ENCODE data around the gene SHMT2. TPM values are rescaled to one million over a fixed set of nuclear protein-coding genes. Genes with fewer than 3 reads are reported as not detected.

Gene SHMT2
- polyA plus RNA-seq, 4 donors = 22.8 to 150 (median 51.5) TPM

DNA sequence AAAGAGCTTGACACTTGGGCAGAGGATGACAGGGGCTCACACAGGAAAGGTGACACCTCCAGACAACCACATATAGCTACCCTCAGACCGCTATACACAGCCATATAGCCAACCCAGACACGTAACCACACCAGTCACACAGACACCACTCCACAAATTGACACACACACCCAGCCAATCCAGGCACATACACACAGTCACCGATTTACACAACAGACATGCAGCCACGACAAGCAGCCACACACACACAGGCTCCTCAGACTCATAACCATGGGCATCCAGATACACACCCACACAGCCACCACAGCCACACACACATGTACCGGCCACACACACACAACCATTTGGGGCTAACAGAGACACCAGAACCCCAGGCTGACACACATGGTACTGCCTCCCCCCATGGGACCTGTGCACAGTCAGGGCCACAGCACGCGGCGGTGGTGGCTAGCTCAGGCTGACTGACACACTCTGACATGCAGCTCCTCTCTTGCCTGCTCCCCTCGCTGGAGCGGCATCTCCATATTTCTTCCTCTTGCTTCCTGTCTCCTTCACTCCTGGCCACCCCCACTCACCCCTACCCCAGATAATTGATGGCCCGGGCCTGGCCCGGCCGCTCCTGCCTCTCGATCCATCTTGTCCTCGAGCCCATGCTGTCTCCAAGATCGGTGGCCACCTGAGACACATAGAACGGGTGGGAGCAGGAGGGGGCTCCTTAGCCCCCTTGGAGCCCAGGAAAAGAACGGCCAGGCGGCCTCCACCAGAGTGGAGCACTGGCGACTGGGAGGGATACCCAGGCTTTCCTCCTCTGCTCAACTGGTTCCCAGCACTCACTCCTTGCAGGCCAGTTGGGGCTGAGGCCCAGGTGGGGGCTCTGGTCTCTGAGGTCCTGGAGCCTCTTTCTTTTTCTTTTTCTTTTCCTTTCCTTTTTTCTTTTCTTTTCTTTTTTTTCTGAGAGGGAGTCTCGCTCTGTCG, 6.0 kb upstream of the SHMT2 start:
- Histone ChIP-seq H3K9me3 (ENCODE audit: control insufficient read depth in 2 of 2, insufficient read depth in 1 of 2, low read depth in 1 of 2, low read length in 1 of 2) (no peaks in the 10 kb centered on the region), H3K36me3 (ENCODE audit: control insufficient read depth in 3 of 3, insufficient read depth in 2 of 3, low read depth in 1 of 3, low read length in 3 of 3) (no peaks in the 10 kb centered on the region), H3K27me3 (ENCODE audit: control insufficient read depth in 3 of 3, insufficient read depth in 3 of 3, low read length in 3 of 3) (peaks cover 4 to 95% (median 63%) of the 10 kb centered on the region in 3 donors), H3K4me3 (ENCODE audit: low read depth in 1 of 3, low read length in 3 of 3) (no peak overlapping the region), H3K27ac (ENCODE audit: low read depth in 1 of 3, low read length in 2 of 3) (no peak overlapping the region), H3K4me1 (ENCODE audit: control insufficient read depth in 3 of 3, insufficient read depth in 2 of 3, low read depth in 1 of 3, low read length in 2 of 3) (peaks cover 0 to 24% (median 0%) of the 10 kb centered on the region in 3 donors)
- DNase-seq (no peak), FAIRE-seq (no peak)
- 47 to 55% (median 50%) methylated on average over 22 of the region's 22 CpGs for WGBS, 3 donors

GRCh38 chr12:57224278-57224972, 5.1 kb upstream of the SHMT2 start:
- FAIRE-seq = no peak
- no peaks in the 10 kb centered on the region for H3K36me3 ChIP-seq (ENCODE audit: control insufficient read depth in 3 of 3, insufficient read depth in 2 of 3, low read depth in 1 of 3, low read length in 3 of 3)
- 24 to 41% (median 36%) methylated on average over 29 to 30 of the region's 30 CpGs for WGBS, 3 donors

DNA sequence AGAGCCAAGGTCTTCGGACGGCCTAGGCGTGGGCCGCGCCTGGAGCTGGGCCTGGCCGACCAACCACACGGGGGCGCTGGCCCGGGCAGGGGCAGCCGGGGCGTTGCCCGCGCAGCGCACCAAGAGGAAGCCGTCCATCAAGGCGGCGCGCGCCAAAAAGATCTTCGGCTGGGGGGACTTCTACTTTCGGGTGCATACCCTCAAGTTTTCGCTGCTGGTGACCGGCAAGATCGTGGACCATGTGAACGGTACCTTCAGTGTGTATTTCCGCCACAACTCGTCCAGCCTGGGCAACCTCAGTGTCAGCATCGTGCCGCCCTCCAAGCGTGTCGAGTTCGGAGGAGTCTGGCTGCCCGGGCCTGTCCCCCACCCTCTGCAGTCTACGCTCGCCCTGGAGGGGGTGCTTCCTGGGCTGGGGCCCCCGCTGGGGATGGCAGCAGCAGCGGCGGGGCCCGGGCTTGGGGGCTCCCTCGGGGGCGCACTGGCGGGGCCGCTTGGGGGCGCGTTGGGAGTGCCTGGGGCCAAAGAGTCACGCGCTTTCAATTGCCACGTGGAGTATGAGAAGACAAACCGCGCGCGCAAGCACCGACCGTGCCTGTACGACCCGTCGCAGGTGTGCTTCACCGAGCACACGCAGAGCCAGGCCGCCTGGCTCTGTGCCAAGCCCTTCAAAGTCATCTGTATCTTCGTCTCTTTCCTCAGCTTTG, 4.4 kb upstream of the SHMT2 start:
- Histone ChIP-seq H3K27me3 (ENCODE audit: control insufficient read depth in 3 of 3, insufficient read depth in 3 of 3, low read length in 3 of 3) (peaks cover 4 to 87% (median 49%) of the 10 kb centered on the region in 3 donors), H3K27ac (ENCODE audit: low read depth in 1 of 3, low read length in 2 of 3) (no peak overlapping the region), H3K4me3 (ENCODE audit: low read depth in 1 of 3, low read length in 3 of 3) (peak overlapping the region in 1 of 3 donors; percentile 4), H3K4me1 (ENCODE audit: control insufficient read depth in 3 of 3, insufficient read depth in 2 of 3, low read depth in 1 of 3, low read length in 2 of 3) (peaks cover 0 to 25% (median 0%) of the 10 kb centered on the region in 3 donors), H3K36me3 (ENCODE audit: control insufficient read depth in 3 of 3, insufficient read depth in 2 of 3, low read depth in 1 of 3, low read length in 3 of 3) (no peaks in the 10 kb centered on the region), H3K9me3 (ENCODE audit: control insufficient read depth in 2 of 2, insufficient read depth in 1 of 2, low read depth in 1 of 2, low read length in 1 of 2) (no peaks in the 10 kb centered on the region)
- FAIRE-seq (no peak), DNase-seq (peak; percentile 49 to 67)
- 5 to 7% (median 6%) methylated on average over 54 to 61 of the region's 61 CpGs for WGBS, 3 donors

More at GRCh38 chr12:57224278-57224972, 5.1 kb upstream of the SHMT2 start:
- H3K27ac ChIP-seq (ENCODE audit: low read depth in 1 of 3, low read length in 2 of 3) = no peak overlapping the region
- H3K4me3 ChIP-seq (ENCODE audit: low read depth in 1 of 3, low read length in 3 of 3) = no peak overlapping the region
- no peak for DNase-seq
- H3K9me3 ChIP-seq (ENCODE audit: control insufficient read depth in 2 of 2, insufficient read depth in 1 of 2, low read depth in 1 of 2, low read length in 1 of 2) = no peaks in the 10 kb centered on the region
- H3K27me3 ChIP-seq (ENCODE audit: control insufficient read depth in 3 of 3, insufficient read depth in 3 of 3, low read length in 3 of 3) = peaks cover 4 to 94% (median 54%) of the 10 kb centered on the region in 3 donors
- peaks cover 0 to 27% (median 0%) of the 10 kb centered on the region in 3 donors for H3K4me1 ChIP-seq (ENCODE audit: control insufficient read depth in 3 of 3, insufficient read depth in 2 of 3, low read depth in 1 of 3, low read length in 2 of 3)

- H3K27ac ChIP-seq (ENCODE audit: low read depth in 1 of 3, low read length in 2 of 3) = no peak overlapping the region
- H3K4me3 ChIP-seq (ENCODE audit: low read depth in 1 of 3, low read length in 3 of 3) = no peak overlapping the region
- H3K9me3 ChIP-seq (ENCODE audit: control insufficient read depth in 2 of 2, insufficient read depth in 1 of 2, low read depth in 1 of 2, low read length in 1 of 2) = no peaks in the 10 kb centered on the region
- peaks cover 0 to 31% (median 0%) of the 10 kb centered on the region in 3 donors for H3K4me1 ChIP-seq (ENCODE audit: control insufficient read depth in 3 of 3, insufficient read depth in 2 of 3, low read depth in 1 of 3, low read length in 2 of 3)
- 30 to 33% (median 33%) methylated on average over 17 to 18 of the region's 18 CpGs for WGBS, 3 donors
- H3K36me3 ChIP-seq (ENCODE audit: control insufficient read depth in 3 of 3, insufficient read depth in 2 of 3, low read depth in 1 of 3, low read length in 3 of 3) = peaks cover 0 to 2% (median 0%) of the 10 kb centered on the region in 3 donors
- DNase-seq = no peak
- no peak for FAIRE-seq
- peaks cover 4 to 81% (median 46%) of the 10 kb centered on the region in 3 donors for H3K27me3 ChIP-seq (ENCODE audit: control insufficient read depth in 3 of 3, insufficient read depth in 3 of 3, low read length in 3 of 3)
Measured at GRCh38 chr12:57225680-57226210, 3.8 kb upstream of the SHMT2 start.

- Histone ChIP-seq H3K27ac (ENCODE audit: low read depth in 1 of 3, low read length in 2 of 3) (no peak overlapping the region), H3K36me3 (ENCODE audit: control insufficient read depth in 3 of 3, insufficient read depth in 2 of 3, low read depth in 1 of 3, low read length in 3 of 3) (peaks cover 0 to 12% (median 0%) of the 10 kb centered on the region in 3 donors), H3K4me1 (ENCODE audit: control insufficient read depth in 3 of 3, insufficient read depth in 2 of 3, low read depth in 1 of 3, low read length in 2 of 3) (peaks cover 0 to 33% (median 0%) of the 10 kb centered on the region in 3 donors), H3K27me3 (ENCODE audit: control insufficient read depth in 3 of 3, insufficient read depth in 3 of 3, low read length in 3 of 3) (peaks cover 4 to 71% (median 37%) of the 10 kb centered on the region in 3 donors), H3K9me3 (ENCODE audit: control insufficient read depth in 2 of 2, insufficient read depth in 1 of 2, low read depth in 1 of 2, low read length in 1 of 2) (no peaks in the 10 kb centered on the region), H3K4me3 (ENCODE audit: low read depth in 1 of 3, low read length in 3 of 3) (no peak overlapping the region)
- 12 to 16% (median 16%) methylated on average over 27 to 35 of the region's 35 CpGs for WGBS, 3 donors
- FAIRE-seq (no peak), DNase-seq (no peak)
Measured at GRCh38 chr12:57226588-57227314, 2.8 kb upstream of the SHMT2 start.

DNA sequence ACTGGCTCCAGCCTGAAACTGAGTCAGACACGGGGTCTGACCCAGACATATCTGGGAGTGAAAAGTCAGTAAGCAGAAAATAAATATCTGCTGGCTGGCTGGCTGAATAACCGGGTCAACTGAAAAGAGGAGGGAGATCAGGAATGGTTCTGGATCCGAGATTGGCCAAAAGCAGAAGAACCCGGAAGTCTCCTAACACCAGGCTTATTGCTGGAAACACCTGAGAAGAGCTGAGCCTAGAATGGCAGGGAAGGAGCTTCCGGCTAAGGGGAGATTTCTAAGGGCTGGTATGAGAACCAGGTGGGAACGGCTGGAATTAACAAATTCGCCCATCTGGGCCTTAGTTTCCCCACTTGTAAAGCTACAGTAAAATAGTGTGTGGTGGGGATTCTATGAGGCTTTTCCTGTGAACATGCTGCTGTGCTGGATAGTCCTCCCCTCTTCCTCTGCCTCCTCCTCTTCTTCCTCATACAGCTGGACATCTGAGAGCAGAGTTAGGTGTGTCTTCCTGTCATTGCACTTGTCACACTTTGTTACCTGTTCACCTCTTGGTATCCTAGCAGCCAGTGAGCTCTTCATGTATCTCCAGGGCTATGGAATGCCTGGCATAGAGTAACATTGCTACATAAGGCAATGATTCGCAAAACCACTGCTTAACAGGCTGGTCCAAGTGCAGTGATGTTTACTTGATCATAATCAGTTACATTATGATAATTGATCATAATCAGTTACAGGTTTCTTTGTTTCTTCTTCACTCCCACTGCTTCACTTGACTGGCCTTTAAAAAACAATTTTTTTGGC, 2.0 kb upstream of the SHMT2 start:
- H3K4me3 ChIP-seq (ENCODE audit: low read depth in 1 of 3, low read length in 3 of 3) = no peak overlapping the region
- peaks cover 0 to 19% (median 0%) of the 10 kb centered on the region in 3 donors for H3K36me3 ChIP-seq (ENCODE audit: control insufficient read depth in 3 of 3, insufficient read depth in 2 of 3, low read depth in 1 of 3, low read length in 3 of 3)
- peaks cover 0 to 33% (median 0%) of the 10 kb centered on the region in 3 donors for H3K4me1 ChIP-seq (ENCODE audit: control insufficient read depth in 3 of 3, insufficient read depth in 2 of 3, low read depth in 1 of 3, low read length in 2 of 3)
- H3K9me3 ChIP-seq (ENCODE audit: control insufficient read depth in 2 of 2, insufficient read depth in 1 of 2, low read depth in 1 of 2, low read length in 1 of 2) = no peaks in the 10 kb centered on the region
- H3K27ac ChIP-seq (ENCODE audit: low read depth in 1 of 3, low read length in 2 of 3) = no peak overlapping the region
- DNase-seq (no peak), FAIRE-seq (no peak)
- peaks cover 4 to 63% (median 31%) of the 10 kb centered on the region in 3 donors for H3K27me3 ChIP-seq (ENCODE audit: control insufficient read depth in 3 of 3, insufficient read depth in 3 of 3, low read length in 3 of 3)
- WGBS, 3 donors = 29 to 41% (median 39%) methylated on average over 7 to 8 of the region's 8 CpGs

DNA sequence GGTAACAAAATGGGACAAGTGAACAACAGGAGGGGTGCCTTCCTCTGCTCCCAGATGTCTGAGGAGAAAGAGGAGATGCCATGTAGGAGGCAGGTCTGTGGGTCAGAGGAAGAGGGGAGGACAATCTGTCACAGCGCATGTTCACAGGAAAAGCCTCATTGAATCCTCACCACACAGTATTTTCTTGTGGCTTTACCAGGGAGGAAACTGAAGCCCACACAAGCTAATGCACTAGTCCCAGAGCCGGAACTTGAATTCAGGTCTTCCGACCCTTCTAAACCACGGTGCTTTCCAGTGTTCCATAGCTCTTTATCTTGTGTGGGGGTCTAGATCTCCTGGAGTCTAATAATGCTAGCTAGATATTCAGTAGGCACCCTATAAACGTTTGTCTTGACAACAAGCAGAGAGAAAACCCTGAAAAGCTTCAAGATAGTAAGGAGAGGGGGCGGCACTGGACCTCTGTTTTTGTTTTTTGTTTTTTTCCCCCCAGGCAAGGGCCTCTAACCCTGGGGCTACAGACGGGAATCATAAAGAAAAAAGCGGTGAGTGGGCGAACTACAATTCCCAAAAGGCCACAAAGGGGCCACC, 371 bp upstream of the SHMT2 start:
- DNase-seq (no peak), FAIRE-seq (no peak)
- peak overlapping the region in 1 of 3 donors; percentile 91 for H3K27ac ChIP-seq (ENCODE audit: low read depth in 1 of 3, low read length in 2 of 3)
- peaks cover 9 to 36% (median 12%) of the 10 kb centered on the region in 3 donors for H3K36me3 ChIP-seq (ENCODE audit: control insufficient read depth in 3 of 3, insufficient read depth in 2 of 3, low read depth in 1 of 3, low read length in 3 of 3)
- H3K9me3 ChIP-seq (ENCODE audit: control insufficient read depth in 2 of 2, insufficient read depth in 1 of 2, low read depth in 1 of 2, low read length in 1 of 2) = no peaks in the 10 kb centered on the region
- peaks cover 0 to 33% (median 0%) of the 10 kb centered on the region in 3 donors for H3K4me1 ChIP-seq (ENCODE audit: control insufficient read depth in 3 of 3, insufficient read depth in 2 of 3, low read depth in 1 of 3, low read length in 2 of 3)
- peaks cover 4 to 47% (median 16%) of the 10 kb centered on the region in 3 donors for H3K27me3 ChIP-seq (ENCODE audit: control insufficient read depth in 3 of 3, insufficient read depth in 3 of 3, low read length in 3 of 3)
- peak overlapping the region in 2 of 3 donors; percentile 59 to 77 for H3K4me3 ChIP-seq (ENCODE audit: low read depth in 1 of 3, low read length in 3 of 3)
- 10 to 18% (median 14%) methylated on average over 9 of the region's 9 CpGs for WGBS, 3 donors

Data from small intestine (tissue), 7 donors.